GM23338 (cell line): ENCODE measurements around the gene ATXN7L3. TPM values are rescaled to one million over a fixed set of nuclear protein-coding genes. Genes with fewer than 3 reads are reported as not detected.

ENCODE experiments used
- ATAC-seq: fragments of 200-7000 bp; cut with Tn5 transposase; 3 replicates; pipeline ENCODE4 v1.9.1; 2020
- DNase-seq: peaks from one replicate; pipeline ENCODE4 v3.0.0-alpha.2; 2015; ENCODE audit warnings: low spot score
- H2AFZ ChIP-seq: fragments of 200-600 bp; sonication (generic); 2 replicates; pipeline ENCODE4 v1.8.0; 2016; ENCODE audit warnings: antibody characterized with exemption, mild to moderate bottlenecking, moderate library complexity
- H3F3A ChIP-seq: fragments of 200-600 bp; sonication (generic); replicated peaks from 2 replicates; pipeline ENCODE4 v1.8.0; 2017; ENCODE audit warnings: antibody characterized with exemption, mixed run types, low read depth
- H3K27ac ChIP-seq: fragments of 200-600 bp; sonication (generic); 2 replicates; pipeline ENCODE4 v1.6.1; 2016; ENCODE audit warnings: low read depth
- H3K27me3 ChIP-seq: fragments of 200-600 bp; sonication (generic); 2 replicates; pipeline ENCODE4 v1.8.0; 2016; ENCODE audit warnings: mild to moderate bottlenecking, mixed run types, moderate library complexity; ENCODE audit not compliant: insufficient read depth
- H3K36me3 ChIP-seq: fragments of 200-600 bp; sonication (generic); 2 replicates; pipeline ENCODE4 v1.8.0; 2016; ENCODE audit warnings: mild to moderate bottlenecking; ENCODE audit not compliant: insufficient read depth
- H3K4me1 ChIP-seq: fragments of 200-600 bp; sonication (generic); 2 replicates; pipeline ENCODE4 v1.8.0; 2016; ENCODE audit warnings: mild to moderate bottlenecking, moderate library complexity; ENCODE audit not compliant: insufficient read depth
- H3K4me2 ChIP-seq: fragments of 200-600 bp; sonication (generic); 2 replicates; pipeline ENCODE4 v1.7.1; 2017; ENCODE audit warnings: mixed run types
- H3K4me3 ChIP-seq: fragments of 200-600 bp; sonication (generic); 2 replicates; pipeline ENCODE4 v1.6.1; 2016; ENCODE audit warnings: mixed run types
- H3K79me2 ChIP-seq: fragments of 200-600 bp; sonication (generic); replicated peaks from 2 replicates; pipeline ENCODE4 v1.8.0; 2017; ENCODE audit warnings: mild to moderate bottlenecking; ENCODE audit not compliant: insufficient read depth
- H3K9me2 ChIP-seq: fragments of 200-600 bp; sonication (generic); 2 replicates; pipeline ENCODE4 v1.8.0; 2017; ENCODE audit not compliant: insufficient read depth
- H4K20me1 ChIP-seq: fragments of 200-600 bp; sonication (generic); replicated peaks from 2 replicates; pipeline ENCODE4 v1.8.0; 2017; ENCODE audit warnings: mild to moderate bottlenecking; ENCODE audit not compliant: insufficient read depth
- H3K27ac Mint-ChIP-seq: 2 replicates; pipeline ENCODE4 v1.8.0; 2020; ENCODE audit warnings: inconsistent platforms, mild to moderate bottlenecking, moderate library complexity, mixed read lengths
- H3K27me3 Mint-ChIP-seq: 3 replicates; pipeline ENCODE4 v1.8.0; 2022; ENCODE audit warnings: low read depth, mild to moderate bottlenecking, moderate library complexity, mixed read lengths, inconsistent platforms; ENCODE audit not compliant: insufficient read depth, poor library complexity
- H3K36me3 Mint-ChIP-seq: 3 replicates; pipeline ENCODE4 v1.8.0; 2021; ENCODE audit warnings: low read depth, mild to moderate bottlenecking, inconsistent platforms, moderate library complexity, mixed read lengths
- H3K4me1 Mint-ChIP-seq: 3 replicates; pipeline ENCODE4 v1.8.0; 2020; ENCODE audit warnings: mild to moderate bottlenecking, inconsistent platforms, mixed read lengths
- H3K4me3 Mint-ChIP-seq: 3 replicates; pipeline ENCODE4 v1.8.0; 2021; ENCODE audit warnings: moderate library complexity, mild to moderate bottlenecking, inconsistent platforms, mixed read lengths
- H3K9me3 Mint-ChIP-seq: 3 replicates; pipeline ENCODE4 v1.8.0; 2020; ENCODE audit warnings: moderate library complexity, mild to moderate bottlenecking, inconsistent platforms, mixed read lengths
- CREB1 ChIP-seq: fragments of 250-450 bp; sonication (Bioruptor Pico); IDR thresholded peaks from 2 replicates; pipeline ENCODE4 v1.5.0; 2020; ENCODE audit warnings: low read depth, mild to moderate bottlenecking, moderate library complexity
- EZH2phosphoT487 ChIP-seq: fragments of 200-600 bp; sonication (generic); IDR thresholded peaks from one replicate; pipeline ENCODE4 v1.8.1; 2018; ENCODE audit warnings: antibody characterized with exemption; ENCODE audit not compliant: unreplicated experiment
- NANOG ChIP-seq: IDR thresholded peaks from 2 replicates; pipeline ENCODE4 v1.6.1; 2016; ENCODE audit warnings: antibody characterized with exemption, borderline replicate concordance
- POLR2AphosphoS5 ChIP-seq: IDR thresholded peaks from 2 replicates; pipeline ENCODE4 v1.6.1; 2016; ENCODE audit warnings: antibody characterized with exemption, low read depth
- ZNF331 ChIP-seq: fragments of 250-450 bp; sonication (Bioruptor Pico); IDR thresholded peaks from 2 replicates; pipeline ENCODE4 v1.5.0; 2020; ENCODE audit warnings: low read depth, mild to moderate bottlenecking, moderate library complexity
- polyA plus RNA-seq: library from polyadenylated mRNA; unstranded; fragments of >200 nt; fragmentation: Nextera tagmentation; extraction: Ambion mirVana; gene quantifications from 2 replicates; pipeline ENCODE4 v1.2.1, GENCODE V29; 2016
- total RNA-seq: library from RNA; depleted of rRNA; stranded (reverse); fragments of >200 nt; shearing (Covaris generic); gene quantifications from 2 replicates; pipeline ENCODE4 v1.2.3, GENCODE V29; 2014
- TF ChIP-seq, protein P1 (sequence below), 2 experiments: fragments of 200-600 bp in 1 of 2; sonication (generic) in 1 of 2; conservative IDR thresholded peaks; 2 replicates each; pipeline versions ENCODE4 v1.5.1 to v1.6.1; 2016 to 2017; ENCODE audit warnings: antibody characterized with exemption in 2 of 2, low read depth in 2 of 2, mild to moderate bottlenecking in 2 of 2, moderate library complexity in 1 of 2
- TF ChIP-seq, protein P2 (sequence below): IDR thresholded peaks from 2 replicates; pipeline ENCODE4 v1.6.1; 2016; ENCODE audit warnings: antibody characterized with exemption
- TF ChIP-seq, protein P3 (sequence below): fragments of 250-450 bp; sonication (Bioruptor Pico); IDR thresholded peaks from 2 replicates; pipeline ENCODE4 v1.5.0; 2020; ENCODE audit warnings: mild to moderate bottlenecking, moderate library complexity

Gene ATXN7L3
- total and polyA plus RNA-seq, 2 experiments from 2014 or later = 20.6 to 95.0 TPM

DNA sequence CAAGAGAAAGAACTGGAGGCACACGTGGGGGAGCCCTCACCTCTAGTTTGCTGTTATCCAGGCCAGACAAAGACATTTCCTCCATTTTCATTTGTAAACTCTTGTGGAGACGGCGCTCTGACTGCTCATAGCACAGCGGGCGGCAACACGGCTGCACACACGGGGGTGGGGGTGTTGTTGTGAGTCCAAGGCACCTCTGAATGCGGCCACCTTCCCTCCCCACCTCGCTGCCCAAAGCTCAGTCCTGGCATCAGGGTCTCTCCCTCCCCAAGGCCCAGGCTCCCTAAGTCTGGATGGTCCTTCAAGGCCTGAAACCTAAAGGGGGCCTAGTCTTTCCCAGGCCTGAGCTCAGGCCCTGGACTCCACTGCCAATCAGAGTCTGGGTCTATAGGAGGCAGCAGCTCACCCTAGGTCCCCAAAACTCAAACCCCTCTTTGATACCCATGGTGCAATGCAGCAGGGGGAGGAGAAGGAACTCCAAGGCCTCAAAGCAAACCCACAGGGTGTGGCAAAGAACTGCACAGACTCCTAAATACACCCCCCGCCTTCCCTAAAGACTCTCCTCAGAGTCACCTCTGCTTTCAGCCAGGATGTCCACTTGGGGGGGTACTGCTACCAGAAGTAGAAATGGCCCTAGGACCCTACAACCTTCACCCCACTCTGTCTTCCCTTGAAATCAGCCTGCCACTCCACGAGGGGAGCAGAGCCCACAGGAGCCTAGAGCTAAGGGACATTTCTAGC, 1.5 kb downstream of the ATXN7L3 start:
- H3K27me3 ChIP-seq = no peaks in the 10 kb centered on the region
- no peak for TF ChIP-seq ZNF331
- TF ChIP-seq, protein P1, sequence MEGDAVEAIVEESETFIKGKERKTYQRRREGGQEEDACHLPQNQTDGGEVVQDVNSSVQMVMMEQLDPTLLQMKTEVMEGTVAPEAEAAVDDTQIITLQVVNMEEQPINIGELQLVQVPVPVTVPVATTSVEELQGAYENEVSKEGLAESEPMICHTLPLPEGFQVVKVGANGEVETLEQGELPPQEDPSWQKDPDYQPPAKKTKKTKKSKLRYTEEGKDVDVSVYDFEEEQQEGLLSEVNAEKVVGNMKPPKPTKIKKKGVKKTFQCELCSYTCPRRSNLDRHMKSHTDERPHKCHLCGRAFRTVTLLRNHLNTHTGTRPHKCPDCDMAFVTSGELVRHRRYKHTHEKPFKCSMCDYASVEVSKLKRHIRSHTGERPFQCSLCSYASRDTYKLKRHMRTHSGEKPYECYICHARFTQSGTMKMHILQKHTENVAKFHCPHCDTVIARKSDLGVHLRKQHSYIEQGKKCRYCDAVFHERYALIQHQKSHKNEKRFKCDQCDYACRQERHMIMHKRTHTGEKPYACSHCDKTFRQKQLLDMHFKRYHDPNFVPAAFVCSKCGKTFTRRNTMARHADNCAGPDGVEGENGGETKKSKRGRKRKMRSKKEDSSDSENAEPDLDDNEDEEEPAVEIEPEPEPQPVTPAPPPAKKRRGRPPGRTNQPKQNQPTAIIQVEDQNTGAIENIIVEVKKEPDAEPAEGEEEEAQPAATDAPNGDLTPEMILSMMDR (conservative IDR thresholded peaks at IDR 0.05; ENCODE audit: low read depth in 2 of 2) = peak; percentile 31 to 44; a peak in 3 of 4 replicates
- TF ChIP-seq POLR2AphosphoS5 = peak; percentile 18; the same call in 1 of the 2 replicates
- H3K4me1 Mint-ChIP-seq = peaks cover 20% of the 10 kb centered on the region
- peak; percentile 2; the same call in 2 of the 3 replicates for ATAC-seq
- H3K4me3 Mint-ChIP-seq = peak overlapping the region; percentile 79
- H3K27me3 Mint-ChIP-seq = peaks cover 12% of the 10 kb centered on the region
- H3K9me3 Mint-ChIP-seq = no peaks in the 10 kb centered on the region
- H3F3A ChIP-seq = peaks cover 23% of the 10 kb centered on the region
- peak overlapping the region; percentile 86 for H3K4me3 ChIP-seq
- H3K27ac ChIP-seq = peak overlapping the region; percentile 85
- no peak overlapping the region for H2AFZ ChIP-seq
- peaks cover 5% of the 10 kb centered on the region; the same call in 1 of the 2 replicates for H4K20me1 ChIP-seq
- peak overlapping the region; percentile 96 for H3K4me2 ChIP-seq
- peaks cover 12% of the 10 kb centered on the region for H3K36me3 ChIP-seq
- DNase-seq = peak; percentile 46
- peaks cover 50% of the 10 kb centered on the region for H3K36me3 Mint-ChIP-seq
- H3K9me2 ChIP-seq = no peaks in the 10 kb centered on the region
- peaks cover 18% of the 10 kb centered on the region for H3K4me1 ChIP-seq
- peak overlapping the region; percentile 55 for H3K27ac Mint-ChIP-seq
- peaks cover 23% of the 10 kb centered on the region for H3K79me2 ChIP-seq

DNA sequence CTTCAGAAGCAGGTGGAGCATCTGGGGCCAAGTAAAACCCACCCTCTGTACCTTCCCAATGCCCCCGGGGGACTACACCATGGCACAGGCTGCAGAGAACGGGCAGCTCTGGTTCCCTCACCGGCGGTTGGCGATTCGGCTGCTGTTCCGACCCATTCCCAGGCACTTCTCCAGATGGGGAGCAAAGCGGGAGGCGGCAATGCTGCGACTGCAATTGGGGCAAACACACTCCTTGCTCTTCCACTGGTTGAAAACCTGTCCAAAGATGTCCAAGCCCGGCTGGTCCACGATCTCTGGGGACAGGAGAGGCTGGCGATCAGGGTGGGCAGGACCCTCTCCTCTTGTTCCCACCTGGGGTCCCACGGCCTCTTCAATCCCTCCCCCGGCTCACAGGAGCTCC, 2.6 kb downstream of the ATXN7L3 start:
- Histone ChIP-seq H3K36me3 (peaks cover 12% of the 10 kb centered on the region), H3K4me1 (peaks cover 26% of the 10 kb centered on the region), H2AFZ (no peak overlapping the region), H3K27me3 (no peaks in the 10 kb centered on the region), H3K79me2 (peaks cover 23% of the 10 kb centered on the region), H3F3A (peaks cover 27% of the 10 kb centered on the region), H3K27ac (no peak overlapping the region), H3K4me3 (no peak overlapping the region), H3K4me2 (no peak overlapping the region), H4K20me1 (peaks cover 5% of the 10 kb centered on the region; the same call in 1 of the 2 replicates), H3K9me2 (no peaks in the 10 kb centered on the region)
- no peak overlapping the region for H3K4me3 Mint-ChIP-seq
- H3K36me3 Mint-ChIP-seq = peaks cover 59% of the 10 kb centered on the region
- no peak for DNase-seq
- peaks cover 29% of the 10 kb centered on the region for H3K4me1 Mint-ChIP-seq
- no peak overlapping the region for H3K27ac Mint-ChIP-seq
- no peaks in the 10 kb centered on the region for H3K9me3 Mint-ChIP-seq
- H3K27me3 Mint-ChIP-seq = peaks cover 13% of the 10 kb centered on the region
- no peak for ATAC-seq
- TF ChIP-seq NANOG (no peak), EZH2phosphoT487 (no peak), CREB1 (CRISPR knock-in tag) (no peak)
- TF ChIP-seq, protein P1 (conservative IDR thresholded peaks at IDR 0.05; ENCODE audit: low read depth in 2 of 2) = no peak
- TF ChIP-seq, protein P2, sequence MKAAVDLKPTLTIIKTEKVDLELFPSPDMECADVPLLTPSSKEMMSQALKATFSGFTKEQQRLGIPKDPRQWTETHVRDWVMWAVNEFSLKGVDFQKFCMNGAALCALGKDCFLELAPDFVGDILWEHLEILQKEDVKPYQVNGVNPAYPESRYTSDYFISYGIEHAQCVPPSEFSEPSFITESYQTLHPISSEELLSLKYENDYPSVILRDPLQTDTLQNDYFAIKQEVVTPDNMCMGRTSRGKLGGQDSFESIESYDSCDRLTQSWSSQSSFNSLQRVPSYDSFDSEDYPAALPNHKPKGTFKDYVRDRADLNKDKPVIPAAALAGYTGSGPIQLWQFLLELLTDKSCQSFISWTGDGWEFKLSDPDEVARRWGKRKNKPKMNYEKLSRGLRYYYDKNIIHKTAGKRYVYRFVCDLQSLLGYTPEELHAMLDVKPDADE = no peak
- TF ChIP-seq, protein P3, sequence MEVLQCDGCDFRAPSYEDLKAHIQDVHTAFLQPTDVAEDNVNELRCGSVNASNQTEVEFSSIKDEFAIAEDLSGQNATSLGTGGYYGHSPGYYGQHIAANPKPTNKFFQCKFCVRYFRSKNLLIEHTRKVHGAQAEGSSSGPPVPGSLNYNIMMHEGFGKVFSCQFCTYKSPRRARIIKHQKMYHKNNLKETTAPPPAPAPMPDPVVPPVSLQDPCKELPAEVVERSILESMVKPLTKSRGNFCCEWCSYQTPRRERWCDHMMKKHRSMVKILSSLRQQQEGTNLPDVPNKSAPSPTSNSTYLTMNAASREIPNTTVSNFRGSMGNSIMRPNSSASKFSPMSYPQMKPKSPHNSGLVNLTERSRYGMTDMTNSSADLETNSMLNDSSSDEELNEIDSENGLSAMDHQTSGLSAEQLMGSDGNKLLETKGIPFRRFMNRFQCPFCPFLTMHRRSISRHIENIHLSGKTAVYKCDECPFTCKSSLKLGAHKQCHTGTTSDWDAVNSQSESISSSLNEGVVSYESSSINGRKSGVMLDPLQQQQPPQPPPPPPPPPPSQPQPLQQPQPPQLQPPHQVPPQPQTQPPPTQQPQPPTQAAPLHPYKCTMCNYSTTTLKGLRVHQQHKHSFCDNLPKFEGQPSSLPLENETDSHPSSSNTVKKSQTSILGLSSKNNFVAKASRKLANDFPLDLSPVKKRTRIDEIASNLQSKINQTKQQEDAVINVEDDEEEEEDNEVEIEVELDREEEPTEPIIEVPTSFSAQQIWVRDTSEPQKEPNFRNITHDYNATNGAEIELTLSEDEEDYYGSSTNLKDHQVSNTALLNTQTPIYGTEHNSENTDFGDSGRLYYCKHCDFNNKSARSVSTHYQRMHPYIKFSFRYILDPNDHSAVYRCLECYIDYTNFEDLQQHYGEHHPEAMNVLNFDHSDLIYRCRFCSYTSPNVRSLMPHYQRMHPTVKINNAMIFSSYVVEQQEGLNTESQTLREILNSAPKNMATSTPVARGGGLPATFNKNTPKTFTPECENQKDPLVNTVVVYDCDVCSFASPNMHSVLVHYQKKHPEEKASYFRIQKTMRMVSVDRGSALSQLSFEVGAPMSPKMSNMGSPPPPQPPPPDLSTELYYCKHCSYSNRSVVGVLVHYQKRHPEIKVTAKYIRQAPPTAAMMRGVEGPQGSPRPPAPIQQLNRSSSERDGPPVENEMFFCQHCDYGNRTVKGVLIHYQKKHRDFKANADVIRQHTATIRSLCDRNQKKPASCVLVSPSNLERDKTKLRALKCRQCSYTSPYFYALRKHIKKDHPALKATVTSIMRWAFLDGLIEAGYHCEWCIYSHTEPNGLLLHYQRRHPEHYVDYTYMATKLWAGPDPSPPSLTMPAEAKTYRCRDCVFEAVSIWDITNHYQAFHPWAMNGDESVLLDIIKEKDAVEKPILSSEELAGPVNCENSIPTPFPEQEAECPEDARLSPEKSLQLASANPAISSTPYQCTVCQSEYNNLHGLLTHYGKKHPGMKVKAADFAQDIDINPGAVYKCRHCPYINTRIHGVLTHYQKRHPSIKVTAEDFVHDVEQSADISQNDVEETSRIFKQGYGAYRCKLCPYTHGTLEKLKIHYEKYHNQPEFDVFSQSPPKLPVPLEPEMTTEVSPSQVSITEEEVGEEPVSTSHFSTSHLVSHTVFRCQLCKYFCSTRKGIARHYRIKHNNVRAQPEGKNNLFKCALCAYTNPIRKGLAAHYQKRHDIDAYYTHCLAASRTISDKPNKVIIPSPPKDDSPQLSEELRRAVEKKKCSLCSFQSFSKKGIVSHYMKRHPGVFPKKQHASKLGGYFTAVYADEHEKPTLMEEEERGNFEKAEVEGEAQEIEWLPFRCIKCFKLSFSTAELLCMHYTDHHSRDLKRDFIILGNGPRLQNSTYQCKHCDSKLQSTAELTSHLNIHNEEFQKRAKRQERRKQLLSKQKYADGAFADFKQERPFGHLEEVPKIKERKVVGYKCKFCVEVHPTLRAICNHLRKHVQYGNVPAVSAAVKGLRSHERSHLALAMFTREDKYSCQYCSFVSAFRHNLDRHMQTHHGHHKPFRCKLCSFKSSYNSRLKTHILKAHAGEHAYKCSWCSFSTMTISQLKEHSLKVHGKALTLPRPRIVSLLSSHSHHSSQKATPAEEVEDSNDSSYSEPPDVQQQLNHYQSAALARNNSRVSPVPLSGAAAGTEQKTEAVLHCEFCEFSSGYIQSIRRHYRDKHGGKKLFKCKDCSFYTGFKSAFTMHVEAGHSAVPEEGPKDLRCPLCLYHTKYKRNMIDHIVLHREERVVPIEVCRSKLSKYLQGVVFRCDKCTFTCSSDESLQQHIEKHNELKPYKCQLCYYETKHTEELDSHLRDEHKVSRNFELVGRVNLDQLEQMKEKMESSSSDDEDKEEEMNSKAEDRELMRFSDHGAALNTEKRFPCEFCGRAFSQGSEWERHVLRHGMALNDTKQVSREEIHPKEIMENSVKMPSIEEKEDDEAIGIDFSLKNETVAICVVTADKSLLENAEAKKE (CRISPR knock-in tag) = no peak
